OCI-LY1 (cell line): ENCODE results near the gene DPH6.

ENCODE experiments used
- H2AFZ ChIP-seq: fragments of 200-600 bp; sonication (generic), shearing (Covaris generic); 2 replicates; pipeline ENCODE4 v1.6.0; 2014; ENCODE audit warnings: antibody characterized with exemption, mild to moderate bottlenecking, low read length
- H3F3A ChIP-seq: fragments of 200-600 bp; sonication (generic), shearing (Covaris generic); 2 replicates; pipeline ENCODE4 v1.6.0; 2014; ENCODE audit warnings: mild to moderate bottlenecking, antibody characterized with exemption, low read length, moderate library complexity; ENCODE audit not compliant: insufficient read depth
- H3K27ac ChIP-seq: fragments of 200-600 bp; sonication (generic); 2 replicates; pipeline ENCODE4 v1.5.1; 2014; ENCODE audit warnings: low read length, mixed run types, mild to moderate bottlenecking, low read depth; ENCODE audit not compliant: poor library complexity, severe bottlenecking
- H3K27me3 ChIP-seq: fragments of 200-600 bp; sonication (generic); 2 replicates; pipeline ENCODE4 v1.6.0; 2014; ENCODE audit warnings: antibody characterized with exemption, mild to moderate bottlenecking, low read length, moderate library complexity; ENCODE audit not compliant: insufficient read depth
- H3K36me3 ChIP-seq: fragments of 200-600 bp; sonication (generic); 2 replicates; pipeline ENCODE4 v1.6.1; 2014; ENCODE audit warnings: mild to moderate bottlenecking, antibody characterized with exemption, low read length, moderate library complexity, mixed read lengths; ENCODE audit not compliant: insufficient read depth
- H3K4me1 ChIP-seq: fragments of 200-600 bp; sonication (generic); 2 replicates; pipeline ENCODE4 v1.5.1; 2014; ENCODE audit warnings: mild to moderate bottlenecking, low read length, moderate library complexity; ENCODE audit not compliant: insufficient read depth, severe bottlenecking
- H3K4me2 ChIP-seq: fragments of 200-600 bp; sonication (generic), shearing (Covaris generic); 2 replicates; pipeline ENCODE4 v1.6.1; 2014; ENCODE audit warnings: low read length
- H3K4me3 ChIP-seq: fragments of 200-600 bp; sonication (generic); 2 replicates; pipeline ENCODE4 v1.5.1; 2014; ENCODE audit warnings: low read length, low read depth, mild to moderate bottlenecking, mixed read lengths; ENCODE audit not compliant: poor library complexity, severe bottlenecking
- H3K79me2 ChIP-seq: fragments of 200-600 bp; shearing (Covaris generic); 2 replicates; pipeline ENCODE4 v1.6.1; 2016; ENCODE audit warnings: mixed run types, low read length, mixed read lengths; ENCODE audit not compliant: insufficient read depth
- H3K9ac ChIP-seq: fragments of 200-600 bp; sonication (generic), shearing (Covaris generic); 2 replicates; pipeline ENCODE4 v1.6.1; 2014; ENCODE audit warnings: mild to moderate bottlenecking, low read length, mixed read lengths
- H3K9me2 ChIP-seq: fragments of 200-600 bp; sonication (generic), shearing (Covaris generic); 2 replicates; pipeline ENCODE4 v1.6.1; 2014; ENCODE audit warnings: low read depth, mild to moderate bottlenecking, low read length, mixed read lengths
- H3K9me3 ChIP-seq: fragments of 200-600 bp; shearing (Covaris generic); 2 replicates; pipeline ENCODE4 v1.6.1; 2014; ENCODE audit warnings: low read length, mixed read lengths
- H4K20me1 ChIP-seq: fragments of 200-600 bp; sonication (generic), shearing (Covaris generic); 2 replicates; pipeline ENCODE4 v1.6.0; 2016; ENCODE audit warnings: mild to moderate bottlenecking, low read length; ENCODE audit not compliant: insufficient read depth
- CTCF ChIP-seq: fragments of 200-600 bp; sonication (generic), shearing (Covaris generic); IDR thresholded peaks from 2 replicates; pipeline ENCODE4 v1.5.1; 2017; ENCODE audit warnings: mild to moderate bottlenecking, antibody characterized with exemption, low read length, moderate library complexity, mixed read lengths
- EZH2 ChIP-seq: fragments of 200-600 bp; sonication (generic), shearing (Covaris generic); IDR thresholded peaks from 2 replicates; pipeline ENCODE4 v1.8.0; 2017; ENCODE audit warnings: borderline replicate concordance, mixed run types, mild to moderate bottlenecking, antibody characterized with exemption, low read length, moderate library complexity, mixed read lengths

DPH6 gene

GRCh38 chr15:35496585-35496984, 49.4 kb downstream of the DPH6 start:
- Histone ChIP-seq H3K4me3 (no peak overlapping the region), H3K4me1 (peaks cover 4% of the 10 kb centered on the region), H2AFZ (no peak overlapping the region), H3F3A (no peaks in the 10 kb centered on the region), H3K9ac (no peak overlapping the region), H3K27me3 (no peaks in the 10 kb centered on the region), H3K4me2 (no peak overlapping the region), H3K79me2 (no peaks in the 10 kb centered on the region), H3K9me2 (no peaks in the 10 kb centered on the region), H4K20me1 (no peaks in the 10 kb centered on the region), H3K27ac (peak overlapping the region; percentile 7), H3K36me3 (no peaks in the 10 kb centered on the region), H3K9me3 (no peaks in the 10 kb centered on the region)
- TF ChIP-seq CTCF (no peak), EZH2 (no peak)

- no peaks in the 10 kb centered on the region for H3K36me3 ChIP-seq
- no peaks in the 10 kb centered on the region for H3K79me2 ChIP-seq
- TF ChIP-seq CTCF: no peak
- no peak for TF ChIP-seq EZH2
- H3K27me3 ChIP-seq: no peaks in the 10 kb centered on the region
- peaks cover 4% of the 10 kb centered on the region for H3K4me1 ChIP-seq
- no peaks in the 10 kb centered on the region for H3F3A ChIP-seq
- H3K9ac ChIP-seq: no peak overlapping the region
- H2AFZ ChIP-seq: no peak overlapping the region
- H4K20me1 ChIP-seq: no peaks in the 10 kb centered on the region
- H3K9me3 ChIP-seq: no peaks in the 10 kb centered on the region
- H3K4me2 ChIP-seq: no peak overlapping the region
- H3K27ac ChIP-seq: no peak overlapping the region
- no peak overlapping the region for H3K4me3 ChIP-seq
- H3K9me2 ChIP-seq: no peaks in the 10 kb centered on the region
These were observed 50.9 kb downstream of the DPH6 start for GRCh38 chr15:35495080-35495479.

- H3K27ac ChIP-seq: no peak overlapping the region
- H3K36me3 ChIP-seq: no peaks in the 10 kb centered on the region; the same call in 1 of the 2 replicates
- H3K4me3 ChIP-seq: no peak overlapping the region
- no peak for TF ChIP-seq CTCF
- H3K27me3 ChIP-seq: no peaks in the 10 kb centered on the region
- no peak overlapping the region for H2AFZ ChIP-seq
- H3K9me2 ChIP-seq: no peaks in the 10 kb centered on the region
- no peaks in the 10 kb centered on the region for H3F3A ChIP-seq
- H3K4me2 ChIP-seq: no peak overlapping the region
- H3K9ac ChIP-seq: no peak overlapping the region
- peaks cover 4% of the 10 kb centered on the region for H3K4me1 ChIP-seq
- H3K79me2 ChIP-seq: no peaks in the 10 kb centered on the region
- no peaks in the 10 kb centered on the region for H3K9me3 ChIP-seq
- H4K20me1 ChIP-seq: no peaks in the 10 kb centered on the region
These were observed 54.0 kb downstream of the DPH6 start for GRCh38 chr15:35491999-35492398.
